ENCODE measurements around the gene VSIG8. TPM values are rescaled to one million over a fixed set of nuclear protein-coding genes. Genes with fewer than 3 reads are reported as not detected.

Gene VSIG8
- total and polyA plus RNA-seq, 9 donors = 0.06 to 0.48 (median 0.22) TPM; not detected in 3

GRCh38 chr1:159892944-159893343, 30.5 kb upstream of the VSIG8 start:
- H3K27me3 ChIP-seq = no peaks in the 10 kb centered on the region
- TF ChIP-seq POLR2A (IDR thresholded peaks at IDR 0.05) (no peak), EP300 (IDR thresholded peaks at IDR 0.05) (no peak)
- TF ChIP-seq, protein P1, sequence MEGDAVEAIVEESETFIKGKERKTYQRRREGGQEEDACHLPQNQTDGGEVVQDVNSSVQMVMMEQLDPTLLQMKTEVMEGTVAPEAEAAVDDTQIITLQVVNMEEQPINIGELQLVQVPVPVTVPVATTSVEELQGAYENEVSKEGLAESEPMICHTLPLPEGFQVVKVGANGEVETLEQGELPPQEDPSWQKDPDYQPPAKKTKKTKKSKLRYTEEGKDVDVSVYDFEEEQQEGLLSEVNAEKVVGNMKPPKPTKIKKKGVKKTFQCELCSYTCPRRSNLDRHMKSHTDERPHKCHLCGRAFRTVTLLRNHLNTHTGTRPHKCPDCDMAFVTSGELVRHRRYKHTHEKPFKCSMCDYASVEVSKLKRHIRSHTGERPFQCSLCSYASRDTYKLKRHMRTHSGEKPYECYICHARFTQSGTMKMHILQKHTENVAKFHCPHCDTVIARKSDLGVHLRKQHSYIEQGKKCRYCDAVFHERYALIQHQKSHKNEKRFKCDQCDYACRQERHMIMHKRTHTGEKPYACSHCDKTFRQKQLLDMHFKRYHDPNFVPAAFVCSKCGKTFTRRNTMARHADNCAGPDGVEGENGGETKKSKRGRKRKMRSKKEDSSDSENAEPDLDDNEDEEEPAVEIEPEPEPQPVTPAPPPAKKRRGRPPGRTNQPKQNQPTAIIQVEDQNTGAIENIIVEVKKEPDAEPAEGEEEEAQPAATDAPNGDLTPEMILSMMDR (IDR thresholded peaks at IDR 0.05) = no peak
- no peaks in the 10 kb centered on the region for H3K4me1 ChIP-seq (ENCODE audit: insufficient read depth)
- no peak overlapping the region for H3K27ac ChIP-seq
- 87 to 88% (median 87%) methylated on average over 5 of the region's 5 CpGs for WGBS, 3 donors
- intact Hi-C loops (cut with DNase I) = loop anchor here (5.0 kb wide), 2 partner anchors 96 to 111 kb away; partner anchors contain the start of gene DUSP23 (in 2 of the 4)
- H3K9me3 ChIP-seq = no peaks in the 10 kb centered on the region
- H3K36me3 ChIP-seq = no peaks in the 10 kb centered on the region
- H3K4me3 ChIP-seq = no peak overlapping the region
- no peak for DNase-seq

DNA sequence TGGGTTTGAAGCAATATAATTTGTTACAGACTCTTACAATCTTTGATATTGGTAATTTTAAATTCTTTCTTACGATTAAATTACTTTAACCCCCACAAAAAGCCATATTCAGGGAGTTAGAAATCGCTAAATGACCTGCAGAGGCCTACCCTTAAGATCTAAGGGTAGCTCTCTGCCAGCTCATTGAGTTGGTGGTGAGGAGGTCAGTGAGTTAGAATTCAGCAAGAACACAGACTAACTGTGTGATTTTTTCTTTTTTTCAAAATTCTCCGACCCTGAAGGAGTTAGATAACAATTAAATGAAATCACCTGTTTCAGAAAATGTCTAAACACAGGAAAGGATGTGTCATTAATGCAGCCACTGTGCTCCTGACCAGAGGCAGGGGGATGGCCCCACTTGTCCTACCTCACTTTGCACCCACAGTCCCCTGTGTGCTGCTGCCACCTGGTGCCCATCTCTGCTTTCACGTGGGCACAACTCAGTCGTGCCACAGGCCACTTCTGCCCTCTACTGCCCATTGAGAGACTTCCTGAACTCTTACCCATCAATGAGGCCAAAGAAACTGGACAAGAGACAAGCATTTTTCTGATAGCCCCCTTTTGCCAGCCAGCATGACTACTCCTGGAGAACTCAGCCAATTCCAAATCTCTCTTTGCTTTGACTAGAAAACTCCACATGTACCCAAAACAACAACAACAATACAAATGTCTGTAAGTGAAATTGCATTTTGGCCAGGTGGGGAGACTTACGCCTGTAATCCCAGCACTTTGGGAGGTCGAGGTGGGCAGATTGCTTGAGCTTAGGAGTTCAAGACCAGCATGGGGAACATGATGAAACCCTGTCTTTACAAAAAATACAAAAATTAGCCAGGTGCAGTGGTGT, 29.1 kb upstream of the VSIG8 start:
- no peak overlapping the region for H3K4me3 ChIP-seq
- H3K9me3 ChIP-seq = no peaks in the 10 kb centered on the region
- peak; percentile 80 to 87 (median 86) for DNase-seq
- TF ChIP-seq EP300 (IDR thresholded peaks at IDR 0.05) (no peak), POLR2A (IDR thresholded peaks at IDR 0.05) (no peak)
- TF ChIP-seq, protein P1 (IDR thresholded peaks at IDR 0.05) = peak; percentile 89 to 96 (median 95)
- no peak overlapping the region for H3K27ac ChIP-seq
- 33 to 46% (median 41%) methylated on average over 7 of the region's 7 CpGs for WGBS, 3 donors
- no peaks in the 10 kb centered on the region for H3K4me1 ChIP-seq (ENCODE audit: insufficient read depth)
- H3K27me3 ChIP-seq = no peaks in the 10 kb centered on the region
- no peaks in the 10 kb centered on the region for H3K36me3 ChIP-seq
- intact Hi-C loops (cut with DNase I) = loop anchor here (2.0 to 5.0 kb wide), 3 partner anchors 93 to 109 kb away; partner anchors contain the start of gene DUSP23 (in 2 of the 4)

GRCh38 chr1:159890390-159890789, 27.9 kb upstream of the VSIG8 start:
- Histone ChIP-seq H3K9me3 (no peaks in the 10 kb centered on the region), H3K4me3 (no peak overlapping the region), H3K27ac (no peak overlapping the region), H3K36me3 (no peaks in the 10 kb centered on the region), H3K27me3 (no peaks in the 10 kb centered on the region), H3K4me1 (ENCODE audit: insufficient read depth) (no peaks in the 10 kb centered on the region)
- 75 to 84% (median 82%) methylated on average over 8 of the region's 8 CpGs for WGBS, 3 donors
- TF ChIP-seq EP300 (IDR thresholded peaks at IDR 0.05) = no peak
- TF ChIP-seq, protein P1 (IDR thresholded peaks at IDR 0.05) = no peak
- no peak for TF ChIP-seq POLR2A (IDR thresholded peaks at IDR 0.05)
- intact Hi-C loops (cut with DNase I) = loop anchor here (2.0 to 5.0 kb wide), 3 partner anchors 92 to 108 kb away; partner anchors contain the start of gene DUSP23 (in 2 of the 4)
- no peak for DNase-seq

DNA sequence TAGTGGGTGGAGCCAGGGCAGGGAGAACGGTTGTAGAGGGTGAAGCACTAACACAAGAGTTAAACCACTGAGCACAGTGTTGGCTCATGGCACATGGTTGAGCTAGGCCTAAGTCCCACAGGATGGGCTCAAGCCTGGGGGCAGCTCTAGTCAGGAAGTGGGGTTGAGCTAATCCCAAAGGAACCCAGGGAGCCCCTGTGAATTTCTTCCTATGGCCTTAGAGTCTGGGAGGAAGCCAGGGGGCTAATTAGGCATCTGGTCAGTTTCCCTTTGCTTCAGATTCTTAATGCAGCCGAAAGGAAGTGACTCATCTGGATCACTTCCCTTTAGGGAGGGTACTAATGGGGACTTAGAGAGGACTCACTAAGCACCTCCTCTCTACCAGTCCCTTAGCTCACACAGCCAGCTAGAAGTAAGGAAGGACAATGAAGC, 27.4 kb upstream of the VSIG8 start:
- no peak overlapping the region for H3K27ac ChIP-seq
- no peak for DNase-seq
- 28 to 45% (median 32%) methylated on average over 2 of the region's 2 CpGs for WGBS, 3 donors
- H3K4me1 ChIP-seq (ENCODE audit: insufficient read depth) = no peaks in the 10 kb centered on the region
- TF ChIP-seq, protein P1 (IDR thresholded peaks at IDR 0.05) = no peak
- TF ChIP-seq EP300 (IDR thresholded peaks at IDR 0.05) (no peak), POLR2A (IDR thresholded peaks at IDR 0.05) (no peak)
- no peaks in the 10 kb centered on the region for H3K9me3 ChIP-seq
- intact Hi-C loops (cut with DNase I) = loop anchor here (2.0 to 5.0 kb wide), 4 partner anchors 88 to 108 kb away; partner anchors contain the start of genes DUSP23 (in 2 of the 4) and FCRL6 (in 1 of the 4)
- no peak overlapping the region for H3K4me3 ChIP-seq
- no peaks in the 10 kb centered on the region for H3K27me3 ChIP-seq
- no peaks in the 10 kb centered on the region for H3K36me3 ChIP-seq

Measured in ovary (tissue), 9 donors.